ENCODE measurements around the gene INO80E.
A peak's percentile ranks its signal among the peaks of the same experiment; 100 is the strongest.

- TF ChIP-seq CTCF (IDR thresholded peaks at IDR 0.05; ENCODE audit: poor library complexity) (no peak), EZH2 (IDR thresholded peaks at IDR 0.05; ENCODE audit: borderline replicate concordance) (peak; percentile 30)
Measured at GRCh38 chr16:30010844-30011713, 15.0 kb downstream of the INO80E start, which contains the start of gene DOC2A.

All from hepatocyte (in vitro differentiated cells).